ENCODE results near the gene FNDC10.

The FNDC10 gene

GRCh38 chr1:1604374-1605033 is 4.6 kb upstream of the FNDC10 start:
- no peak for TF ChIP-seq CTCF (IDR thresholded peaks at IDR 0.05; ENCODE audit: extremely low read depth, insufficient read depth, missing control alignments)
- in situ Hi-C loops (cut with MboI; ENCODE audit: low pct_unique_long_range_greater_than_20kb, low sequenced_read_pairs, unreplicated experiment): no loop called here
- no peak for DNase-seq (ENCODE audit: low spot score)

- no peak for TF ChIP-seq CTCF (IDR thresholded peaks at IDR 0.05; ENCODE audit: extremely low read depth, insufficient read depth, missing control alignments)
- in situ Hi-C loops (cut with MboI; ENCODE audit: low pct_unique_long_range_greater_than_20kb, low sequenced_read_pairs, unreplicated experiment): no loop called here
- no peak for DNase-seq (ENCODE audit: low spot score)
Measured at GRCh38 chr1:1603671-1604373, 3.9 kb upstream of the FNDC10 start.

- no peak for TF ChIP-seq CTCF (IDR thresholded peaks at IDR 0.05; ENCODE audit: extremely low read depth, insufficient read depth, missing control alignments)
- DNase-seq (ENCODE audit: low spot score): no peak
- in situ Hi-C loops (cut with MboI; ENCODE audit: low pct_unique_long_range_greater_than_20kb, low sequenced_read_pairs, unreplicated experiment): no loop called here
Measured at GRCh38 chr1:1602968-1603506, 3.1 kb upstream of the FNDC10 start.

GRCh38 chr1:1602304-1602967 is 2.5 kb upstream of the FNDC10 start:
- peak; percentile 88 for DNase-seq (ENCODE audit: low spot score)
- no peak for TF ChIP-seq CTCF (IDR thresholded peaks at IDR 0.05; ENCODE audit: extremely low read depth, insufficient read depth, missing control alignments)
- in situ Hi-C loops (cut with MboI; ENCODE audit: low pct_unique_long_range_greater_than_20kb, low sequenced_read_pairs, unreplicated experiment): no loop called here

- in situ Hi-C loops (cut with MboI; ENCODE audit: low pct_unique_long_range_greater_than_20kb, low sequenced_read_pairs, unreplicated experiment): no loop called here
- TF ChIP-seq CTCF (IDR thresholded peaks at IDR 0.05; ENCODE audit: extremely low read depth, insufficient read depth, missing control alignments): no peak
- no peak for DNase-seq (ENCODE audit: low spot score)
Measured at GRCh38 chr1:1601564-1602303, 1.8 kb upstream of the FNDC10 start.

All from GM13977 (cell line).